ENCODE data around the gene LYZ. TPM values are rescaled to one million over a fixed set of nuclear protein-coding genes. Genes with fewer than 3 reads are reported as not detected.
"Not testable (repeated sequence)": the region's sequence is repeated elsewhere in the genome, so short reads cannot be mapped to it uniquely, and the experiment has no call there.

LYZ gene
- total RNA-seq, 2 experiments from 2014 or later: 71.4 to 72.9 TPM

- TF ChIP-seq CTCF (IDR thresholded peaks at IDR 0.05): no peak
Observed at GRCh38 chr12:69309461-69309860, 38.7 kb upstream of the LYZ start.

GRCh38 chr12:69313209-69313608 is 35.0 kb upstream of the LYZ start:
- H3K27ac ChIP-seq (ENCODE audit: low read depth in 1 of 2, low read length in 2 of 2): no peak overlapping the region
- Mint-ChIP-seq H3K36me3 (ENCODE audit: low read depth) (no peaks in the 10 kb centered on the region), H3K4me3 (no peak overlapping the region), H3K27ac (no peak overlapping the region), H3K4me1 (ENCODE audit: low read depth) (no peaks in the 10 kb centered on the region), H3K27me3 (no peaks in the 10 kb centered on the region), H3K9me3 (peaks cover 6% of the 10 kb centered on the region)
- ChIA-PET CTCF (no interaction called here), POLR2A (no interaction called here)
- no peak for TF ChIP-seq CTCF (IDR thresholded peaks at IDR 0.05)
- H3K9me3 ChIP-seq (ENCODE audit: control insufficient read depth in 1 of 2, insufficient read depth in 1 of 2, low read length in 2 of 2): no peaks in the 10 kb centered on the region
- ATAC-seq (ENCODE audit: poor library complexity) (no peak), DNase-seq (no peak)
- H3K27me3 ChIP-seq (ENCODE audit: control insufficient read depth in 1 of 2, insufficient read depth in 2 of 2, low read length in 2 of 2): no peaks in the 10 kb centered on the region
- H3K4me1 ChIP-seq (ENCODE audit: insufficient read depth, low read length): no peaks in the 10 kb centered on the region
- no peak overlapping the region for H3K4me3 ChIP-seq (ENCODE audit: low read length)
- no peaks in the 10 kb centered on the region for H3K36me3 ChIP-seq (ENCODE audit: insufficient read depth, low read length)
- intact Hi-C loops (cut with DNase I, micrococcal nuclease): no loop called here

More at GRCh38 chr12:69309461-69309860, 38.7 kb upstream of the LYZ start:
- Mint-ChIP-seq H3K27ac (no peak overlapping the region), H3K27me3 (no peaks in the 10 kb centered on the region), H3K36me3 (ENCODE audit: low read depth) (no peaks in the 10 kb centered on the region), H3K4me1 (ENCODE audit: low read depth) (no peaks in the 10 kb centered on the region), H3K9me3 (peaks cover 7% of the 10 kb centered on the region), H3K4me3 (no peak overlapping the region)
- H3K27ac ChIP-seq (ENCODE audit: low read depth in 1 of 2, low read length in 2 of 2): no peak overlapping the region
- no peaks in the 10 kb centered on the region for H3K4me1 ChIP-seq (ENCODE audit: insufficient read depth, low read length)
- CTCF ChIA-PET: no interaction called here
- POLR2A ChIA-PET: no interaction called here
- H3K27me3 ChIP-seq (ENCODE audit: control insufficient read depth in 1 of 2, insufficient read depth in 2 of 2, low read length in 2 of 2): peaks cover 0 to 3% of the 10 kb centered on the region in 2 experiments
- no peak for ATAC-seq (ENCODE audit: poor library complexity)
- no peak overlapping the region for H3K4me3 ChIP-seq (ENCODE audit: low read length)
- intact Hi-C loops (cut with DNase I, micrococcal nuclease): no loop called here
- H3K36me3 ChIP-seq (ENCODE audit: insufficient read depth, low read length): no peaks in the 10 kb centered on the region
- DNase-seq: no peak
- H3K9me3 ChIP-seq (ENCODE audit: control insufficient read depth in 1 of 2, insufficient read depth in 1 of 2, low read length in 2 of 2): no peaks in the 10 kb centered on the region

- H3K4me1 Mint-ChIP-seq (ENCODE audit: low read depth): not testable (repeated sequence)
Observed at GRCh38 chr12:69316784-69317183, 31.4 kb upstream of the LYZ start.

GRCh38 chr12:69317233-69317632 is 30.9 kb upstream of the LYZ start:
- H3K4me1 ChIP-seq (ENCODE audit: insufficient read depth, low read length); CTCF ChIA-PET; H3K27ac ChIP-seq (ENCODE audit: low read depth in 1 of 2, low read length in 2 of 2); H3K4me3 ChIP-seq (ENCODE audit: low read length); H3K27me3 ChIP-seq (ENCODE audit: control insufficient read depth in 1 of 2, insufficient read depth in 2 of 2, low read length in 2 of 2); H3K27me3 Mint-ChIP-seq; H3K36me3 Mint-ChIP-seq (ENCODE audit: low read depth); ATAC-seq (ENCODE audit: poor library complexity); H3K4me3 Mint-ChIP-seq; POLR2A ChIA-PET; H3K4me1 Mint-ChIP-seq (ENCODE audit: low read depth); intact Hi-C loops (cut with DNase I, micrococcal nuclease); H3K36me3 ChIP-seq (ENCODE audit: insufficient read depth, low read length); H3K27ac Mint-ChIP-seq; H3K9me3 ChIP-seq (ENCODE audit: control insufficient read depth in 1 of 2, insufficient read depth in 1 of 2, low read length in 2 of 2); DNase-seq: not testable (repeated sequence)
- H3K9me3 Mint-ChIP-seq: peaks cover 10% of the 10 kb centered on the region

More at GRCh38 chr12:69316784-69317183, 31.4 kb upstream of the LYZ start:
- POLR2A ChIA-PET; H3K4me3 Mint-ChIP-seq; CTCF ChIA-PET; H3K9me3 ChIP-seq (ENCODE audit: control insufficient read depth in 1 of 2, insufficient read depth in 1 of 2, low read length in 2 of 2); H3K27me3 Mint-ChIP-seq; H3K27me3 ChIP-seq (ENCODE audit: control insufficient read depth in 1 of 2, insufficient read depth in 2 of 2, low read length in 2 of 2); DNase-seq; ATAC-seq (ENCODE audit: poor library complexity); H3K4me3 ChIP-seq (ENCODE audit: low read length); H3K36me3 ChIP-seq (ENCODE audit: insufficient read depth, low read length); intact Hi-C loops (cut with DNase I, micrococcal nuclease); H3K27ac ChIP-seq (ENCODE audit: low read depth in 1 of 2, low read length in 2 of 2); H3K36me3 Mint-ChIP-seq (ENCODE audit: low read depth); H3K4me1 ChIP-seq (ENCODE audit: insufficient read depth, low read length); H3K27ac Mint-ChIP-seq: not testable (repeated sequence)
- peaks cover 10% of the 10 kb centered on the region for H3K9me3 Mint-ChIP-seq
